Bronchial epithelial cell (primary cell): ENCODE data around the gene ERVFRD-1. TPM values are rescaled to one million over a fixed set of nuclear protein-coding genes. Genes with fewer than 3 reads are reported as not detected.

Source experiments
- DNase-seq: peaks from one replicate; pipeline ENCODE4 v3.0.0-alpha.2; 2010; ENCODE audit warnings: low read depth
- FAIRE-seq: peaks from 2 replicates; lab custom pipeline; 2011; peaks lifted over from hg19 to GRCh38; lab: Jason Lieb, UNC
- H3K27me3 ChIP-seq: 2 replicates; pipeline ENCODE4 v1.5.1; 2011; ENCODE audit warnings: low read length; ENCODE audit not compliant: control insufficient read depth, insufficient read depth
- H3K36me3 ChIP-seq: 2 replicates; pipeline ENCODE4 v1.5.1; 2011; ENCODE audit warnings: low read length; ENCODE audit not compliant: control insufficient read depth, insufficient read depth
- H3K4me3 ChIP-seq: 2 replicates; pipeline ENCODE4 v1.5.1; 2011; ENCODE audit warnings: mild to moderate bottlenecking, low read depth, low read length, control low read depth
- CTCF ChIP-seq: IDR thresholded peaks from 2 replicates; pipeline ENCODE4 v1.5.1; 2011; ENCODE audit warnings: mild to moderate bottlenecking, moderate library complexity, low read length, control low read depth, inconsistent platforms; ENCODE audit not compliant: insufficient read depth, severe bottlenecking
- total RNA-seq: library from RNA; depleted of rRNA; stranded (reverse); fragments of >200 nt; gene quantifications from 2 replicates; pipeline ENCODE4 v1.2.1, GENCODE V29; 2014

ERVFRD-1 gene
- total RNA-seq, 1 donor from 2014 or later: not detected

- no peaks in the 10 kb centered on the region for H3K27me3 ChIP-seq
- no peak overlapping the region for H3K4me3 ChIP-seq
- no peak for TF ChIP-seq CTCF
- no peak for FAIRE-seq
- no peaks in the 10 kb centered on the region for H3K36me3 ChIP-seq
- DNase-seq: peak; percentile 67
Measured at GRCh38 chr6:11083491-11083890, 28.0 kb downstream of the ERVFRD-1 start.

- Histone ChIP-seq H3K36me3 (no peaks in the 10 kb centered on the region), H3K4me3 (no peak overlapping the region), H3K27me3 (no peaks in the 10 kb centered on the region)
- TF ChIP-seq CTCF: no peak
- DNase-seq: no peak
- peak; percentile 40 for FAIRE-seq
Measured at GRCh38 chr6:11080296-11080695, 31.2 kb downstream of the ERVFRD-1 start.

GRCh38 chr6:11078266-11078665 is 33.3 kb downstream of the ERVFRD-1 start:
- Histone ChIP-seq H3K36me3 (no peaks in the 10 kb centered on the region), H3K4me3 (no peak overlapping the region), H3K27me3 (no peaks in the 10 kb centered on the region)
- no peak for TF ChIP-seq CTCF
- no peak for FAIRE-seq
- DNase-seq: no peak

- DNase-seq (peak; percentile 54), FAIRE-seq (no peak)
- no peaks in the 10 kb centered on the region for H3K27me3 ChIP-seq
- no peak overlapping the region for H3K4me3 ChIP-seq
- no peaks in the 10 kb centered on the region for H3K36me3 ChIP-seq
- TF ChIP-seq CTCF: no peak
Measured at GRCh38 chr6:11076540-11076939, 35.0 kb downstream of the ERVFRD-1 start.

GRCh38 chr6:11072101-11072500 is 39.4 kb downstream of the ERVFRD-1 start:
- H3K4me3 ChIP-seq: no peak overlapping the region
- no peak for FAIRE-seq

More at GRCh38 chr6:11072101-11072500, 39.4 kb downstream of the ERVFRD-1 start:
- Histone ChIP-seq H3K27me3 (no peaks in the 10 kb centered on the region), H3K36me3 (no peaks in the 10 kb centered on the region)
- TF ChIP-seq CTCF: no peak
- no peak for DNase-seq
